Neural cell (in vitro differentiated cells): Measurements from ENCODE around the gene GRHL1. TPM values are rescaled to one million over a fixed set of nuclear protein-coding genes. Genes with fewer than 3 reads are reported as not detected.

Source experiments
- H2AFZ ChIP-seq: fragments of 200-600, 300-800 bp; sonication (generic), shearing (Covaris generic); 2 replicates; pipeline ENCODE4 v1.6.0; 2014; ENCODE audit warnings: low read depth, mild to moderate bottlenecking, antibody characterized with exemption, low read length, moderate library complexity
- H3F3A ChIP-seq: fragments of 200-600 bp; shearing (Covaris generic); 2 replicates; pipeline ENCODE4 v1.6.1; 2016; ENCODE audit warnings: mild to moderate bottlenecking, moderate library complexity, mixed read lengths, antibody characterized with exemption, low read length; ENCODE audit not compliant: insufficient read depth, poor library complexity, severe bottlenecking
- H3K27ac ChIP-seq: fragments of 200-600, 300-800 bp; sonication (generic), shearing (Covaris generic); 2 replicates; pipeline ENCODE4 v1.5.1; 2014; ENCODE audit warnings: mild to moderate bottlenecking, low read length, moderate library complexity
- H3K27me3 ChIP-seq: fragments of 300-800, 200-600 bp; sonication (generic), shearing (Covaris generic); 2 replicates; pipeline ENCODE4 v1.6.0; 2014; ENCODE audit warnings: mild to moderate bottlenecking, low read depth, low read length, moderate library complexity; ENCODE audit not compliant: insufficient read depth
- H3K36me3 ChIP-seq: fragments of 300-800, 200-600 bp; sonication (generic), shearing (Covaris generic); 2 replicates; pipeline ENCODE4 v1.5.1; 2014; ENCODE audit warnings: mild to moderate bottlenecking, antibody characterized with exemption, low read length, moderate library complexity; ENCODE audit not compliant: insufficient read depth
- H3K4me2 ChIP-seq: fragments of 300-800, 200-600 bp; sonication (generic), shearing (Covaris generic); 2 replicates; pipeline ENCODE4 v1.6.0; 2014; ENCODE audit warnings: mild to moderate bottlenecking, low read length
- H3K4me3 ChIP-seq: fragments of 300-800, 200-600 bp; sonication (generic), shearing (Covaris generic); 2 replicates; pipeline ENCODE4 v1.5.1; 2014; ENCODE audit warnings: mild to moderate bottlenecking, low read length, moderate library complexity
- H3K79me2 ChIP-seq: fragments of 200-600 bp; shearing (Covaris generic); replicated peaks from 2 replicates; pipeline ENCODE4 v1.6.0; 2014; ENCODE audit warnings: mild to moderate bottlenecking, low read length, moderate library complexity; ENCODE audit not compliant: insufficient read depth
- H3K9ac ChIP-seq: fragments of 300-800, 200-600 bp; sonication (generic), shearing (Covaris generic); 2 replicates; pipeline ENCODE4 v1.6.1; 2016; ENCODE audit warnings: mild to moderate bottlenecking, low read length, mixed read lengths
- H3K9me2 ChIP-seq: fragments of 200-600 bp; shearing (Covaris generic); 2 replicates; pipeline ENCODE4 v1.6.1; 2016; ENCODE audit warnings: mild to moderate bottlenecking, low read length, mixed read lengths; ENCODE audit not compliant: insufficient read depth
- H3K9me3 ChIP-seq: fragments of 200-600, 300-800 bp; sonication (generic), shearing (Covaris generic); 2 replicates; pipeline ENCODE4 v1.6.1; 2016; ENCODE audit warnings: mild to moderate bottlenecking, mixed run types, low read length, moderate library complexity, mixed read lengths
- H4K20me1 ChIP-seq: fragments of 200-600 bp; shearing (Covaris generic); 2 replicates; pipeline ENCODE4 v1.6.1; 2016; ENCODE audit warnings: mild to moderate bottlenecking, mixed run types; ENCODE audit not compliant: insufficient read depth
- CTCF ChIP-seq: fragments of 450-650 bp; IDR thresholded peaks from 2 replicates; pipeline ENCODE4 v1.5.1; 2014; ENCODE audit warnings: antibody characterized with exemption, mild to moderate bottlenecking, moderate library complexity; ENCODE audit not compliant: poor library complexity, severe bottlenecking
- EP300 ChIP-seq: fragments of 450-650 bp; conservative IDR thresholded peaks from 2 replicates; pipeline ENCODE4 v1.6.1; 2014; ENCODE audit warnings: antibody characterized with exemption, mild to moderate bottlenecking, moderate library complexity; ENCODE audit not compliant: poor library complexity, severe bottlenecking
- RAD21 ChIP-seq: fragments of 450-650 bp; conservative IDR thresholded peaks from 2 replicates; pipeline ENCODE4 v1.6.1; 2014; ENCODE audit warnings: antibody characterized with exemption, mild to moderate bottlenecking, moderate library complexity
- polyA plus RNA-seq: library from polyadenylated mRNA; depleted of rRNA; stranded (reverse); fragments of >200 nt; gene quantifications from 2 replicates; pipeline ENCODE4 v1.2.3, GENCODE V29; 2014
- TF ChIP-seq, protein P1 (sequence below): IDR thresholded peaks from 2 replicates; pipeline ENCODE4 v1.6.1; 2012; ENCODE audit warnings: borderline replicate concordance

Gene GRHL1
- polyA plus RNA-seq, 1 donor from 2014 or later: 26.3 TPM

DNA sequence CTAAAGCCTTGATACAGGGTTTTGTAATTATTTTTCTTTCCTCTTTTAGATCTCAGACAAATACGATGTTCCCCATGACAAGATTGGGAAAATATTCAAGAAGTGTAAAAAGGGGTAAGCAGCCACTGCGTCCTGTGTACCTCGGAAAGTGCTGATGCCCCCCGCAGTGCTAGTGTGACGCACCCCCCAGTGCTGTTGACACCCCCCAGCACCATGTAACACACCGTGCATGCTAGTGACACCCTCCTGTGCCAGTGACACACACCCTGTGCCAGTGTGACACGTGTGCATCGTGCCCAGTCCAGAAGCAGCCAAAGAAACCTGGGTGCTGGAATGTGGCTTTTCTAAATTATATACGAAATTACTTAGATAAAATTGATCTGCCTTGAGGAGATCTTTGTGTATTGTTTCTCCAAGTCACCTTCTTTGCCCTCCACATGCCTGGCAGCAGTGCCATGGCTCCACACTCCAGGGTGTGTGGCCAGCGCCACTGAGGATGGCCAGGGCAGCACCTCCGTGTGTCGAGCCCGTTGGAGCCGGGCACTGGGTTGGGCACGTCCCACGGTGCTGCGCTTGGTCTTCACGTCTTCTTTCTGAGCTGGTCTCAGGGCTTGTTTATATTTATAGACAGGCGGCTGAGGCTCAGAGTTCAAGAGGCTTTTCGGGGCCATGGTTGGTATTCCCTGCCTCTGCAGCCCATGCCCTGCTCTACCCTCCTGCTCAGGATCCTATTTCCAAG is 47.6 kb downstream of the GRHL1 start (continued):
- TF ChIP-seq CTCF: no peak
- TF ChIP-seq RAD21: no peak

- TF ChIP-seq, protein P1, sequence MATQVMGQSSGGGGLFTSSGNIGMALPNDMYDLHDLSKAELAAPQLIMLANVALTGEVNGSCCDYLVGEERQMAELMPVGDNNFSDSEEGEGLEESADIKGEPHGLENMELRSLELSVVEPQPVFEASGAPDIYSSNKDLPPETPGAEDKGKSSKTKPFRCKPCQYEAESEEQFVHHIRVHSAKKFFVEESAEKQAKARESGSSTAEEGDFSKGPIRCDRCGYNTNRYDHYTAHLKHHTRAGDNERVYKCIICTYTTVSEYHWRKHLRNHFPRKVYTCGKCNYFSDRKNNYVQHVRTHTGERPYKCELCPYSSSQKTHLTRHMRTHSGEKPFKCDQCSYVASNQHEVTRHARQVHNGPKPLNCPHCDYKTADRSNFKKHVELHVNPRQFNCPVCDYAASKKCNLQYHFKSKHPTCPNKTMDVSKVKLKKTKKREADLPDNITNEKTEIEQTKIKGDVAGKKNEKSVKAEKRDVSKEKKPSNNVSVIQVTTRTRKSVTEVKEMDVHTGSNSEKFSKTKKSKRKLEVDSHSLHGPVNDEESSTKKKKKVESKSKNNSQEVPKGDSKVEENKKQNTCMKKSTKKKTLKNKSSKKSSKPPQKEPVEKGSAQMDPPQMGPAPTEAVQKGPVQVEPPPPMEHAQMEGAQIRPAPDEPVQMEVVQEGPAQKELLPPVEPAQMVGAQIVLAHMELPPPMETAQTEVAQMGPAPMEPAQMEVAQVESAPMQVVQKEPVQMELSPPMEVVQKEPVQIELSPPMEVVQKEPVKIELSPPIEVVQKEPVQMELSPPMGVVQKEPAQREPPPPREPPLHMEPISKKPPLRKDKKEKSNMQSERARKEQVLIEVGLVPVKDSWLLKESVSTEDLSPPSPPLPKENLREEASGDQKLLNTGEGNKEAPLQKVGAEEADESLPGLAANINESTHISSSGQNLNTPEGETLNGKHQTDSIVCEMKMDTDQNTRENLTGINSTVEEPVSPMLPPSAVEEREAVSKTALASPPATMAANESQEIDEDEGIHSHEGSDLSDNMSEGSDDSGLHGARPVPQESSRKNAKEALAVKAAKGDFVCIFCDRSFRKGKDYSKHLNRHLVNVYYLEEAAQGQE: no peak
- Histone ChIP-seq H3F3A (no peaks in the 10 kb centered on the region), H3K79me2 (no peaks in the 10 kb centered on the region), H3K27me3 (no peaks in the 10 kb centered on the region), H3K4me3 (no peak overlapping the region), H3K9ac (no peak overlapping the region), H3K27ac (no peak overlapping the region), H4K20me1 (no peaks in the 10 kb centered on the region), H3K36me3 (peaks cover 7% of the 10 kb centered on the region), H3K4me2 (no peak overlapping the region), H2AFZ (no peak overlapping the region), H3K9me3 (no peaks in the 10 kb centered on the region), H3K9me2 (no peaks in the 10 kb centered on the region)
These were observed 48.2 kb downstream of the GRHL1 start for GRCh38 chr2:9999693-10000092.

GRCh38 chr2:10000541-10000940 is 49.0 kb downstream of the GRHL1 start:
- Histone ChIP-seq H2AFZ (no peak overlapping the region), H3F3A (no peaks in the 10 kb centered on the region), H4K20me1 (no peaks in the 10 kb centered on the region), H3K4me3 (no peak overlapping the region), H3K27me3 (no peaks in the 10 kb centered on the region), H3K4me2 (no peak overlapping the region), H3K9me2 (no peaks in the 10 kb centered on the region), H3K36me3 (peaks cover 7% of the 10 kb centered on the region), H3K27ac (no peak overlapping the region), H3K9ac (no peak overlapping the region), H3K9me3 (no peaks in the 10 kb centered on the region), H3K79me2 (no peaks in the 10 kb centered on the region)
- no peak for TF ChIP-seq EP300
- no peak for TF ChIP-seq CTCF
